Glomerular visceral epithelial cell (primary cell): ENCODE measurements around the gene GABARAPL1.
A peak's percentile ranks its signal among the peaks of the same experiment; 100 is the strongest.

ENCODE experiments used
- DNase-seq: peaks from one replicate; pipeline ENCODE4 v3.0.0-alpha.2; 2016; ENCODE audit errors: extremely low spot score

GABARAPL1 gene

DNA sequence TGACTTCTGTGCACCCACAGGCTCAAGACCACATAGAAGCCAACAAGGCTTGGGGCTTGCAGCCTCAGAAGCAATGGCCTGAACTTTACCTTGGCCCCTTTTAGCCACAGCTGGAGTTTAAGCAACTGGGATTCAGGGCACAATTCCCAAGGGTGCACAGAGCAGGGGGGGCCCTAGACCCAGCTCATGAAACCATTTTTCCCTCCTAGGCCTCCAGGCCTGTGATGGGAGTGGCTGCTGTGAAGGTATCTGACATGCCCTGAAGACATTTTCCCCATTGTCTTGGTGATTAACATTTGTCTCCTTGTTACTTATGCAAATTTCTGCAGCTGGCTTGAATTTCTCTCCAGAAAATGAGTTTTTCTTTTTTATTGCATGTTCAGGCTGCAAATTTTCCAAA, 21.9 kb downstream of the GABARAPL1 start:
- no peak for DNase-seq

DNA sequence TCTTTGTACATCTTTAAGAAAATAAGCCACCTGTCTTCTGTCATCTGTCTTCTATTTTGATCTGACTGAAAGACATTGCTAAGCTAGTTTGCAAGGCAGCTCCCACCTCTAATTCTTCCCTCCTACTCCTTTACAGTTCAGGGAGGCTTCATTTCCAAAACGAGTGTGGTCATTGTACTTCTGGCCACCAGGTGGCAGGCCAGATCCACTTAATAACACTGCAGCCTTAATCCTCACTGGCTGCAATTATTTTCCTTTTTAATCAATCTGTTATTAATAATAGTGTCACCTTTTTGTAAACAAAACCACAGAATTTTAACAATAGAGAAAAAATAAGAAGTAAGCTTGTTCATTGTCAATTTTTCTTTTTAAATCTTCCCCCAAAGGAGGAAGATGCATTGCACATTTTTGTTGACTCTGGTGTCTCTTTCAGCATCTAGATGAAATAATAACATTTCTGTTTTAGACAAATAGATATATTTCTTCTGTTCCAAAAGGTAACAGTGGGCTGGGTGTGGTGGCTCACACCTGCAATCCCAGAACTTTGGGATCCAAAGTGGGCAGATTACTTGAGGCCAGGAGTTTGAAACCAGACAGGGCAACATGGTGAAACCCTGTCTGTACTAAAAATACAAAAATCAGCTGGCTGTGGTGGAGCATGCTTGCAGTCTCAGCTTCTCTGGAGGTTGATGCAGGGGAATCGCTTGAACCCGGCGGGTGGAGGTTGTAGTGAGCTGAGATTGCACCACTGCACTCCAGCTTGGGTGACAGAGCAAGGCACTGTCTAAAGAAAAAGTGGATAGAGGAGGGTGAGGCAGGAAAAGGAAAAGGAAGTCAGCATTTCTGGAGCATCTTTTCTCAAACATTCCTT, 23.3 kb downstream of the GABARAPL1 start:
- peak; percentile 37 for DNase-seq

GRCh38 chr12:10236720-10237119, 24.0 kb downstream of the GABARAPL1 start:
- no peak for DNase-seq

GRCh38 chr12:10238526-10238925, 25.8 kb downstream of the GABARAPL1 start:
- DNase-seq, result no peak

- no peak for DNase-seq
Observed at GRCh38 chr12:10241290-10241689, 28.6 kb downstream of the GABARAPL1 start.

- no peak for DNase-seq
Observed at GRCh38 chr12:10241727-10242126, 29.1 kb downstream of the GABARAPL1 start.

DNA sequence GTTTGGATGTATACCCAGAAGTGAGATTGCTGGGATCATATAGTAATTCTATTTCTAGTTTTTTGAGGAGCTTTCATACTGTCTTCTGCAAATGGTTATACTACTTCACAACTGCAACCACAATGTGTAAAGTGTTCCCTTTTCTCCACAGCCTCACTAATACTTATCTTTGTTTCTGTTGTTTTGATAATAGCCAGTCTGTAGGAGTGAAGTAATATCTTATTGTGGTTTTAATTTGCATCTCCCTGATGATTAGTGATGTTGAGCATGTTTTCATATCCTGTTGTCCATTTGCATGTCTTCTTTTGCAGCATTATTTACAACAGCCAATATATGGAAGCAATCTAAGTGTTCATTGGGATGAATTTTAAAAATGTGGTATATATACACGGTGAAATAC, 29.9 kb downstream of the GABARAPL1 start:
- DNase-seq, result no peak

- DNase-seq, result no peak
Observed at GRCh38 chr12:10243818-10244520, 31.3 kb downstream of the GABARAPL1 start.

DNA sequence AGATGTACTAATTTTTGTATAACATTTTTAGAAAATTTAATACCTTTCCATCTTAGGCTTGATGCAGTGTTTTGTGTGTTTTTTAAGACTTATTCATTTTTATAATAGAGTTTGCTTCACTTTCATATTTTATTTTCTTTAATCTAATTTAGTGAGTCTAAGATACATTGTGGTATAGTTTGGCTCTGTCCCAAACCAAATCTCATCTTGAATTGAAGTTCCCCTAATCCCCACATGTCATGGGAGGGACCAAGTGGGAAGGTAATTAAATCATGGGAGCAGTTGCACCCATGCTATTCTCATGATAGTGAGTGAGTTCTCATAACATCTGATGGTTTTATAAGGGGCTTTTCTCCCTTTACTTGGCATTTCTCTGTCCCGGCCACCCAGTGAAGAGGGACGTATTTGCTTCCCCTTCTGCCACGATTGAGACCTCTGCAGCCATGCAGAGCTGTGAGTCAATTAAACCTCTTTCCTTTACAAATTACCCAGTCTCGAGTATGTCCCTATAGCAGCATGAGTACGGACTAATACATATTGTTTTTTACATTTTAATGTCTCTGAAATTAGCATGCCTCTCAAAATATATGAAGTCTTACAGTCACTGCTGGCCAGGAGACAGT, 34.9 kb downstream of the GABARAPL1 start:
- no peak for DNase-seq

DNA sequence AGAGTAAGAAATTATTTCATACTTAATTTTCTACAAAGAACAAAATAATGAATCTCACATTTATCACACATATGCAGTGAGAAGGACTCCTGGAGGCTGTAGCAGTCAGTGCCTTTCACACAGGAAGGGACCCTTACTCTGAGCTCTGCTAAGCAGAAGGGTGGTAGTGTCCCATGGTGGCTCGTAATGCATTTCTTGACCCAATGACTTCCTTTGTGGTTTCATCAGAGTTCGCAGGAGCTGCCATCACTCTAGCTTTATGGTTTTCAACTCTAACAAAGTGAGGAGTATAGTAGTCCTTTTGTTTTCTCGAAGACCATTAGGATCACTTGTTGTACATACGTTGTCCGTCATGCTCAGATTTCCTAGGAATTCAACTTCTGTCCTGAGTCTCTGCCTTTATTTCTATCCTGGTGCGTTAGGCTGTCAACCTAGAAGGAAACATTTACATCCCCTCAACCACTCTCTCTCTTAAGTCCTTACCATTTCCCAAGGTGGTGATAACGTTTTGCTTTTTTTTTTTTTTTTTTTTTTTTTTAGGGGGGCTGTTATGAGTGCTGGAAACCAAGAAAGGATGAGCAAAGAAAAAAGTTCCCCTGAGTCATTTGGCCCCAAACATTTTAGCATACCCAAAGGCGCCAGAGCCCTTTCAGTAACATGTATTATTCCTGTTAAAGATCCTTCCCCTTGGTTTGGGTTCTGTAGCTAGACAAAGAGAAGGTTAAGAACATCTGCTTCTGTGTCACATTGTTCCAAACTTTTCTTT, 37.2 kb downstream of the GABARAPL1 start:
- DNase-seq, result no peak

GRCh38 chr12:10251669-10252068, 39.0 kb downstream of the GABARAPL1 start:
- DNase-seq, result no peak

DNA sequence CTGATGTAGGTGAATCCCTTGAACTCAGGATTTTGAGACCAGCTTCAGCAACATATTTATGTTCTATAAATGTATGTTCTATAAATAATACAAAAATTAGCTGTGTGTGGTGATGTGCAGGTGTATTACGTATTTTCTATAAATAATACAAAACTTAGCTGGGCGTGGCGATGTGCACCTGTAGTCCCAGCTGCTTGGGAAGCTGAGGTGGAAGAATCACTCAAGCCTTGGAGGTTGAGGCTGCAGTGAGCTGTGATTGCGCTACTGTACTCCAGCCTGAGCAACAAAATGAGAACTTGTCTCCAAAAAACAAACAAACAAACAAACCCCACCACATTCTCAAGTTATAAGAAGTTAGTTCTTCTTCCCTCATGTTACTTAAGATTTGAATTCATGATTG, 39.5 kb downstream of the GABARAPL1 start:
- DNase-seq, result no peak

DNA sequence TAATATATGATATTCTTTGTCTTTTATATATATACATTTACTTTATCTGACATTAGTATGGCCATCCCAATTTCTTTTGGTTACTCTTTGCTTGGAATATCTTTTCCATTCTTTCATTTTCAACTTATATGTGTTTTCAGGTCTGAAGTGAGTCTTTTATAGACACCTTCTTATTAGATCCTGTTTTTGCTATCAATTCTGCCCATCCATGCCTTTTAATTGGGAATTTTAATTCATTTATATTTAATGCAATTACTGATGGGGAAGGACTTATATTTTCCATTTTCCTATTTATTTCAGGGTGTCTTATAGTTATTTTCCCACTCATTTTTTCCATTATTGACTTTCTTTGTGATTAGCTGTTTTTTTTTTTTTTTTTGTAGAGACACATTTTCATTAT, 43.4 kb downstream of the GABARAPL1 start:
- no peak for DNase-seq

DNA sequence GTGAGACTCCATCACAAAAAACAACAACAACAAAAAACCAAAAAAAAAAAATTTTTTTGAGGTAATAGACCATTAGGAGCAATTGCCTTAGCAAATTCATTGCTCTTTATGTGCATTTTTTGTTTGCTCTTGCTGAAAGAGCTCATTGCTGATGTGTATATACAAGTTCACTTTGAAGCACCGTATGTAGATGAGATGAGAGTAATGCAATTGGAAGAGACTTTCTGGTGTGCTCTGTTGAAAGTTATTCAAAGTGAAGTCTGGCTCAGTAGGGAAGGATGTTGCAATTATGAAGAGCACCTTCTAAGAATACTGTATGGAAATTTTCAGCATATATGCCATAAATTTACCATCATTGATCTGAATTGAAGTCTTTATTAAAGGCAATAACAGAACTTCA, 48.2 kb downstream of the GABARAPL1 start:
- DNase-seq, result no peak

DNA sequence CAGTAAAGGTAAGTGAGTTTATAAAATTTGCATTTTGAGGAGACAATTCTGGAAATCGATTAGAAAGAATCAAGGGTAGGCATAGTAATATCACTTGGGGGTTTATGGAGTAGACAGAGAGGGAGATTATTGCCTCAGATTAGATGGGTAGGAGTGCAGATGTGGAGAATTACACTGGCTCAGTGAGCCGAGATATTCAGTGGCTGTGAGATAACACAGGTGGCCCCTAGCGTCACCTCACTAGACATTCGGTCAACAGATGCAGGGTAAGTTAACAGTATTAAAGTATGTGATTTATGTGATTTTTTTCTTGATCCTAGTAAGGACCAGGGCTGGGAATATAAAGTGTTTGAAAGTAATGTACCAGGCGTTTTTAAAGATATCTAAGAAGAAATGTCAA, 55.4 kb downstream of the GABARAPL1 start:
- DNase-seq, result no peak

GRCh38 chr12:10272467-10272866, 59.8 kb downstream of the GABARAPL1 start:
- DNase-seq, result no peak
